Keratinocyte (primary cell): ENCODE measurements around the gene RIMBP3B.
"Not testable (repeated sequence)": the region's sequence is repeated elsewhere in the genome, so short reads cannot be mapped to it uniquely, and the experiment has no call there.

Experiments used
- EZH2 ChIP-seq: IDR thresholded peaks from one replicate; pipeline ENCODE4 v1.6.1; 2012; ENCODE audit warnings: inconsistent platforms, mild to moderate bottlenecking, low read length, moderate library complexity
- TF ChIP-seq, protein P1 (sequence below), 3 experiments: IDR thresholded peaks in 1 of 3; conservative IDR thresholded peaks in 1 of 3; optimal IDR thresholded peaks in 1 of 3; 2 replicates in 2 of 3; 3 replicates in 1 of 3; pipeline versions ENCODE3 to v1.5.1; 2011; ENCODE audit warnings: low read length in 3 of 3, mild to moderate bottlenecking in 3 of 3, moderate library complexity in 2 of 3, control low read depth in 1 of 3, inconsistent platforms in 1 of 3; ENCODE audit not compliant: insufficient read depth in 2 of 3; ENCODE audit errors: extremely low read depth in 1 of 3

DNA sequence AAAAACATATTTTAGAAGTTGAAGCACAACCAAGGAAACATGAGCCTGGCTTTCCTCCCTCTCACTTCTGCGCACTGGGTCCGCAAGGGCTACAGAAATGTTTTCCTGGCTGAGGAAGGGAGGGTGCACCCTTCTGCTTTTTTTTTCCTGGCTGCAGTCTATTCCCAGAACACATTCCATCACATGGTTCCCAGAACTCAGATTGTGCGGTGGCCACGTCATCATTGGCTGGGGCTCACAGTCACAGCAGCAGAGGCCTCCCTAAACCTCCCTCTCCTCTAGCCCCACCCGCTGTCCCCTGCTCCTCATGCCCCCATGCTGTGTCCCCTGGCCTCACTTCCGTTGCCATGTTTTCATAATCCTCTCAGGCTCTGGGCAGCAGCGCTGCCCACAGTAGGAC is 5.9 kb downstream of the RIMBP3B start:
- TF ChIP-seq, protein P1, sequence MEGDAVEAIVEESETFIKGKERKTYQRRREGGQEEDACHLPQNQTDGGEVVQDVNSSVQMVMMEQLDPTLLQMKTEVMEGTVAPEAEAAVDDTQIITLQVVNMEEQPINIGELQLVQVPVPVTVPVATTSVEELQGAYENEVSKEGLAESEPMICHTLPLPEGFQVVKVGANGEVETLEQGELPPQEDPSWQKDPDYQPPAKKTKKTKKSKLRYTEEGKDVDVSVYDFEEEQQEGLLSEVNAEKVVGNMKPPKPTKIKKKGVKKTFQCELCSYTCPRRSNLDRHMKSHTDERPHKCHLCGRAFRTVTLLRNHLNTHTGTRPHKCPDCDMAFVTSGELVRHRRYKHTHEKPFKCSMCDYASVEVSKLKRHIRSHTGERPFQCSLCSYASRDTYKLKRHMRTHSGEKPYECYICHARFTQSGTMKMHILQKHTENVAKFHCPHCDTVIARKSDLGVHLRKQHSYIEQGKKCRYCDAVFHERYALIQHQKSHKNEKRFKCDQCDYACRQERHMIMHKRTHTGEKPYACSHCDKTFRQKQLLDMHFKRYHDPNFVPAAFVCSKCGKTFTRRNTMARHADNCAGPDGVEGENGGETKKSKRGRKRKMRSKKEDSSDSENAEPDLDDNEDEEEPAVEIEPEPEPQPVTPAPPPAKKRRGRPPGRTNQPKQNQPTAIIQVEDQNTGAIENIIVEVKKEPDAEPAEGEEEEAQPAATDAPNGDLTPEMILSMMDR (optimal IDR thresholded peaks at IDR 0.05 in 1 of 3, IDR thresholded peaks at IDR 0.05 in 1 of 3, conservative IDR thresholded peaks at IDR 0.05 in 1 of 3; ENCODE audit: extremely low read depth in 1 of 3, insufficient read depth in 2 of 3, low read length in 3 of 3): not testable (repeated sequence)
- TF ChIP-seq EZH2: not testable (repeated sequence)
